Transverse colon (tissue), 4 donors: ENCODE measurements around the gene EYA2. TPM values are rescaled to one million over a fixed set of nuclear protein-coding genes. Genes with fewer than 3 reads are reported as not detected.

Experiments used
- DNase-seq: peaks from one replicate; pipeline ENCODE4 v3.0.0-alpha.2; 2019
- H3K27ac ChIP-seq, 4 donors: fragments of 200-600 bp; sonication (generic); 2 replicates each; pipeline ENCODE4 v1.5.1; 2016 to 2018; ENCODE audit warnings: inconsistent platforms in 4 of 4
- H3K27me3 ChIP-seq: fragments of 200-600 bp; sonication (generic); 2 replicates; pipeline ENCODE4 v1.5.1; 2017; ENCODE audit warnings: inconsistent platforms
- H3K36me3 ChIP-seq, 4 donors: fragments of 200-600 bp; sonication (generic); 2 replicates each; pipeline ENCODE4 v1.5.1; 2017 to 2019; ENCODE audit warnings: inconsistent platforms in 4 of 4
- H3K4me1 ChIP-seq, 4 donors: fragments of 200-600 bp; sonication (generic); 2 replicates each; pipeline ENCODE4 v1.5.1; 2017 to 2020; ENCODE audit warnings: inconsistent platforms in 4 of 4
- H3K4me3 ChIP-seq, 4 donors: fragments of 200-600 bp; sonication (generic); 1 replicate in 1 of 4; 2 replicates in 3 of 4; pipeline versions ENCODE4 v1.5.1 to v1.6.1; 2017 to 2019; ENCODE audit warnings: inconsistent platforms in 4 of 4
- H3K9me3 ChIP-seq, 2 donors: fragments of 200-600 bp; sonication (generic); 2 replicates each; pipeline ENCODE4 v1.5.1; 2017 to 2019; ENCODE audit warnings: inconsistent platforms in 2 of 2
- EP300 ChIP-seq: sonication (generic); formaldehyde crosslinking; IDR thresholded peaks from one replicate; pipeline ENCODE4 v1.6.1; 2017; ENCODE audit warnings: antibody characterized with exemption, low read depth
- POLR2A ChIP-seq: fragments of 450-650 bp; IDR thresholded peaks from one replicate; pipeline ENCODE4 v1.6.1; 2016; ENCODE audit warnings: antibody characterized with exemption, mild to moderate bottlenecking, moderate library complexity
- POLR2AphosphoS5 ChIP-seq, 3 donors: sonication (generic); formaldehyde crosslinking; IDR thresholded peaks; one replicate each; pipeline ENCODE4 v1.6.1; 2016; ENCODE audit warnings: antibody characterized with exemption in 3 of 3
- WGBS, 2 donors: methylation state at CpG; one replicate each; pipeline ENCODE4 v1.1.5; 2018; ENCODE audit warnings: low coverage in 1 of 2; 5-methylcytosine and 5-hydroxymethylcytosine counted together
- in situ Hi-C, 4 donors: fragments of 200-750 bp; cut with MboI; loops; one replicate each; pipeline versions ENCODE4 v1.15.0 to v1.15.1; 2017; ENCODE audit warnings: low sequenced_read_pairs in 3 of 4, low pct_ligation_motif_present in 1 of 4, low pct_unique_long_range_greater_than_20kb in 1 of 4
- intact Hi-C: fragments of 100-400 bp; cut with DNase I; formaldehyde crosslinking; loops from one replicate; pipeline ENCODE4 v1.15.1; 2023; ENCODE audit warnings: low total_unique reads
- total RNA-seq, 4 donors: library from RNA; depleted of rRNA; stranded (reverse); fragments of >200 nt; gene quantifications; one replicate each; pipeline ENCODE4 v1.1.0, GENCODE V29; 2016
- TF ChIP-seq, protein P1 (sequence below), 5 experiments: fragments of 200-600 bp in 3 of 5; fragments of 450-650 bp in 2 of 5; sonication (generic) in 3 of 5; IDR thresholded peaks; 1 replicate in 2 of 5; 2 replicates in 3 of 5; pipeline ENCODE4 v1.5.1; 2016 to 2017; ENCODE audit warnings: antibody characterized with exemption in 5 of 5, inconsistent platforms in 3 of 5, mild to moderate bottlenecking in 2 of 5, moderate library complexity in 1 of 5

Gene EYA2
- total RNA-seq, 4 donors from 2014 or later = 4.5 to 17.5 (median 10.9) TPM

DNA sequence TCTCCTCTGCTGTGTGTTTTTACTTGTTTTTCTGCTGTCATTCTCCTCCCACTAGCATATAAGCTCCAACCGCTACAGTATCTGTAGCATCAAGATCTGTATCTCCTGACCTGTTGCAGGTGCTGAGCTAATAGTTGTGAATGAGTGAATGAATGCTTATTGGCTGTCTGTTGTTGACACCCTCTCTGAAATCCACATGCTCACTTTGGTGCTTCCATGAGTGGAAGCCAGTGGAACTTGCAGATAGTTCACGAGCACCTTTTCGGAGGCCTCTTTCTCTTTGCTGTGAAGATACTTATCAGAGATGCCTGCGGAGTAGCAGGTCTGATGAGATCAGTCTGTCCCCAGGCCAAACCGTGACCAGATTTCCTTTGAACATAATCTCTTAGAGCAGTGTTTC, 117.3 kb downstream of the EYA2 start:
- no peak overlapping the region for H3K27ac ChIP-seq
- intact Hi-C loops (no loop called here), in situ Hi-C loops (no loop called here)
- H3K27me3 ChIP-seq = no peaks in the 10 kb centered on the region
- H3K4me1 ChIP-seq = no peaks in the 10 kb centered on the region
- 54 to 81% methylated on average over 3 to 5 of the region's 5 CpGs for WGBS, 2 donors
- H3K9me3 ChIP-seq = no peaks in the 10 kb centered on the region
- no peaks in the 10 kb centered on the region for H3K36me3 ChIP-seq
- no peak for DNase-seq
- no peak overlapping the region for H3K4me3 ChIP-seq
- TF ChIP-seq, protein P1, sequence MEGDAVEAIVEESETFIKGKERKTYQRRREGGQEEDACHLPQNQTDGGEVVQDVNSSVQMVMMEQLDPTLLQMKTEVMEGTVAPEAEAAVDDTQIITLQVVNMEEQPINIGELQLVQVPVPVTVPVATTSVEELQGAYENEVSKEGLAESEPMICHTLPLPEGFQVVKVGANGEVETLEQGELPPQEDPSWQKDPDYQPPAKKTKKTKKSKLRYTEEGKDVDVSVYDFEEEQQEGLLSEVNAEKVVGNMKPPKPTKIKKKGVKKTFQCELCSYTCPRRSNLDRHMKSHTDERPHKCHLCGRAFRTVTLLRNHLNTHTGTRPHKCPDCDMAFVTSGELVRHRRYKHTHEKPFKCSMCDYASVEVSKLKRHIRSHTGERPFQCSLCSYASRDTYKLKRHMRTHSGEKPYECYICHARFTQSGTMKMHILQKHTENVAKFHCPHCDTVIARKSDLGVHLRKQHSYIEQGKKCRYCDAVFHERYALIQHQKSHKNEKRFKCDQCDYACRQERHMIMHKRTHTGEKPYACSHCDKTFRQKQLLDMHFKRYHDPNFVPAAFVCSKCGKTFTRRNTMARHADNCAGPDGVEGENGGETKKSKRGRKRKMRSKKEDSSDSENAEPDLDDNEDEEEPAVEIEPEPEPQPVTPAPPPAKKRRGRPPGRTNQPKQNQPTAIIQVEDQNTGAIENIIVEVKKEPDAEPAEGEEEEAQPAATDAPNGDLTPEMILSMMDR (IDR thresholded peaks at IDR 0.05) = no peak
- TF ChIP-seq POLR2A = no peak
- TF ChIP-seq POLR2AphosphoS5 (IDR thresholded peaks at IDR 0.05) = no peak
- no peak for TF ChIP-seq EP300

DNA sequence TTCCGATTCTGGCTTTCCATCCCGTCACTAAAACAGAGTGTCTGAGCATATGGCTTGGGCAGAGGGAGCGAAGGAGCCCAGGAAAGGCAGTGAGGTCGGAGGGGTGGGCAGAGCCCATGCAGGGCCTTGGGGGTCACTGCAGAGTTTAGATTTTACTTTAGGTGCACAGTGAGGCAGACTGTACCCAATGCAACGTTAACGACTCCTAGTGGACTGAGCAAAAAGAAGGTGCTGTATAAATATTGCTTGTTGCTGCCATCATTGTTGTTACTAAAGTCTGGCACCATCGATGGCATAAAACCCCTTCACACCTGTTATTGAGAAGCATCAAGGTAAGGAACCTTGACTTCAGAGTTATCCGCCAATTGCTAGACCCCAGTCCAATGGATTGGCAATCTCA, 119.0 kb downstream of the EYA2 start:
- TF ChIP-seq POLR2A = no peak
- TF ChIP-seq, protein P1 (IDR thresholded peaks at IDR 0.05) = no peak
- no peak for TF ChIP-seq EP300
- no peak for TF ChIP-seq POLR2AphosphoS5 (IDR thresholded peaks at IDR 0.05)
- no peak overlapping the region for H3K27ac ChIP-seq
- intact Hi-C loops = no loop called here
- H3K36me3 ChIP-seq = no peaks in the 10 kb centered on the region
- DNase-seq = no peak
- 78 to 79% methylated on average over 5 to 8 of the region's 8 CpGs for WGBS, 2 donors
- H3K4me3 ChIP-seq = no peak overlapping the region
- in situ Hi-C loops = no loop called here
- peaks cover 0 to under 1% (median 0%) of the 10 kb centered on the region in 4 donors for H3K4me1 ChIP-seq
- H3K27me3 ChIP-seq = no peaks in the 10 kb centered on the region
- no peaks in the 10 kb centered on the region for H3K9me3 ChIP-seq

DNA sequence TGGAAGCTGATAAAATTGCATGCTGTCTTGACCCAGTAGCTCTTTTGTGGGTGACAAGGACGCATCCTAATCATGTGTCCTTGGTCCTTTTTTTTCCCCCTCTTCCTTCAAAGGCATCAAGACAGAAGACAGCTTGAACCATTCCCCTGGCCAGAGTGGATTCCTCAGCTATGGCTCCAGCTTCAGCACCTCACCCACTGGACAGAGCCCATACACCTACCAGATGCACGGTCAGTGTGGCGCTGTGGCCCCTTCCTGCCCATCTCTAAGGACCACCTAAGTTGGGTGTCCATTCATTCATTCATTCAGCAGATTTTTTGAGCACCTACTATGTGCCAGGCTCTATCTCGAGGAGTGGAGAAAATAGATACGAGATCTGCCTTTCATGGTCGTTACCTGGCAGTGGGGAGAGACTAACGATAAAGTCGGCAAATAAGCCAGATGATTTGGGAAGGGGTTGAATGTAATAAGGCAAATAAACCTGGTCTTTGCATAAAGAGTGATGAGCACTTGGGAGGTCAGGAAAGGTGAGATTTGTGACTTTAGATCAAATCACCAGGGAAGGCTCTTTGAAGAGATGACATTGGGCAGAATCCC, 121.5 kb downstream of the EYA2 start:
- TF ChIP-seq POLR2AphosphoS5 (IDR thresholded peaks at IDR 0.05) = no peak
- no peak for TF ChIP-seq POLR2A
- no peak for TF ChIP-seq EP300
- TF ChIP-seq, protein P1 (IDR thresholded peaks at IDR 0.05) = no peak
- Histone ChIP-seq H3K36me3 (no peaks in the 10 kb centered on the region), H3K9me3 (no peaks in the 10 kb centered on the region), H3K4me1 (peaks cover 0 to 6% (median 4%) of the 10 kb centered on the region in 4 donors), H3K4me3 (no peak overlapping the region), H3K27me3 (no peaks in the 10 kb centered on the region), H3K27ac (no peak overlapping the region)
- DNase-seq = no peak
- in situ Hi-C loops (no loop called here), intact Hi-C loops (no loop called here)
- WGBS, 2 donors = 80 to 82% methylated on average over 5 to 8 of the region's 8 CpGs

DNA sequence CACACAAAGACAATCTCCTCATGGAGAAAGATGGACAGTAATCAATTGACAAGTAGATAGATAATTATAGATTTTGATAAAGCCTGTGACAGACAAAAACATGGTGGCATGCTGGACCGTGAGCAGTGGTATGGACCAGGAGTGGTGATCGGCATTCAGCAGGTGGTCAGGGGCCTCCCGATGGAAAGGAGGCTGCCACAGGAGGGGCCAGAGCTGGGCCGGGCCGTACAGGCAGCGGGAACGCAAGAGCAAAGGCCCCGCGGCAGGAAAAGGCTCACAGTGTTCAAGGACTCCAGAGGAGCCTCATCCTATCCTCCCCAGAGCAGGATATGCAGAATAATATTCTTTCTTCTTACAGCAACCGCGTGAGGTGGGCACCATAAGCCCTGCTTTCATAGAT, 123.7 kb downstream of the EYA2 start:
- Histone ChIP-seq H3K4me3 (no peak overlapping the region), H3K4me1 (peaks cover 0 to 6% (median 4%) of the 10 kb centered on the region in 4 donors), H3K27ac (no peak overlapping the region), H3K36me3 (no peaks in the 10 kb centered on the region), H3K9me3 (no peaks in the 10 kb centered on the region), H3K27me3 (no peaks in the 10 kb centered on the region)
- WGBS, 2 donors = 73% methylated on average over 11 of the region's 11 CpGs; no CpG with 5 or more reads in 1 of the 2 donors
- intact Hi-C loops (no loop called here), in situ Hi-C loops (no loop called here)
- DNase-seq = no peak
- TF ChIP-seq POLR2AphosphoS5 (IDR thresholded peaks at IDR 0.05) (no peak), POLR2A (no peak), EP300 (no peak)
- TF ChIP-seq, protein P1 (IDR thresholded peaks at IDR 0.05) = no peak
